GM12872 (cell line): ENCODE results near the gene FADS2.

Experiments
- TF ChIP-seq, protein P1 (sequence below): IDR thresholded peaks from 3 replicates; pipeline ENCODE4 v1.5.1; 2011; ENCODE audit warnings: low read depth, mild to moderate bottlenecking, low read length, moderate library complexity; ENCODE audit not compliant: insufficient read depth

Gene FADS2

DNA sequence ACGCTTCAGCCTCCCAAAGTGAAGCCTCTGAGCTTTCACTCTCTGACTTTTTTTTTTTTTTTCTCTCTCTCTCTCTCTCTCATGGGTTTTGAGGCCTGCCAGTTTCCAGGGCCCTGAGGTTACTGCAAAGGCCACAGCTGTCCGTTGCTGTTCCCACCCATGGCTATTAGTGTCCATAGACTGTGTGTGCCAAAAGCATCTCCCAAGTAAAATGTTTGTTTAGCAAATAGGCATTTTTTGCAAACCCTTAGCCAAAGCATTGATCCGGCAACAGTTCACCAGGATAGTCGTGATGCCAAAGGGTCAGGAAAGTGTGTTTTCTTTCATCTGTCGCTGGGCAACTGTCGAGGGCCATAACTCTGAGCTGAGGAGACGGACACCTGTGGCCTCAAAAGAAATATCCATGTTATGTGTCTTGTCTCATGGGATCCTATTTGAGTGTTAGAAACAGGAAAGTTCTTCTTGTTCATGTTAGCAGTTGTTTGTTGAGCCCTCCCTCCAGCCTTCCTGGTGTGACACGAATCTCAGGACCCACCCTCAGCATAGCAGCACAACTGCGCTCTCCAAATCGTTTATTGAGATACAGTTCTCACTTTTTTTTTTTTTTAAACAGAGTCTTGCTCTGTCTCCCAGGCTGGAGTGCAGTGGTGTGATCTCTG lies 18.4 kb downstream of the FADS2 start:
- TF ChIP-seq, protein P1, sequence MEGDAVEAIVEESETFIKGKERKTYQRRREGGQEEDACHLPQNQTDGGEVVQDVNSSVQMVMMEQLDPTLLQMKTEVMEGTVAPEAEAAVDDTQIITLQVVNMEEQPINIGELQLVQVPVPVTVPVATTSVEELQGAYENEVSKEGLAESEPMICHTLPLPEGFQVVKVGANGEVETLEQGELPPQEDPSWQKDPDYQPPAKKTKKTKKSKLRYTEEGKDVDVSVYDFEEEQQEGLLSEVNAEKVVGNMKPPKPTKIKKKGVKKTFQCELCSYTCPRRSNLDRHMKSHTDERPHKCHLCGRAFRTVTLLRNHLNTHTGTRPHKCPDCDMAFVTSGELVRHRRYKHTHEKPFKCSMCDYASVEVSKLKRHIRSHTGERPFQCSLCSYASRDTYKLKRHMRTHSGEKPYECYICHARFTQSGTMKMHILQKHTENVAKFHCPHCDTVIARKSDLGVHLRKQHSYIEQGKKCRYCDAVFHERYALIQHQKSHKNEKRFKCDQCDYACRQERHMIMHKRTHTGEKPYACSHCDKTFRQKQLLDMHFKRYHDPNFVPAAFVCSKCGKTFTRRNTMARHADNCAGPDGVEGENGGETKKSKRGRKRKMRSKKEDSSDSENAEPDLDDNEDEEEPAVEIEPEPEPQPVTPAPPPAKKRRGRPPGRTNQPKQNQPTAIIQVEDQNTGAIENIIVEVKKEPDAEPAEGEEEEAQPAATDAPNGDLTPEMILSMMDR, result no peak

DNA sequence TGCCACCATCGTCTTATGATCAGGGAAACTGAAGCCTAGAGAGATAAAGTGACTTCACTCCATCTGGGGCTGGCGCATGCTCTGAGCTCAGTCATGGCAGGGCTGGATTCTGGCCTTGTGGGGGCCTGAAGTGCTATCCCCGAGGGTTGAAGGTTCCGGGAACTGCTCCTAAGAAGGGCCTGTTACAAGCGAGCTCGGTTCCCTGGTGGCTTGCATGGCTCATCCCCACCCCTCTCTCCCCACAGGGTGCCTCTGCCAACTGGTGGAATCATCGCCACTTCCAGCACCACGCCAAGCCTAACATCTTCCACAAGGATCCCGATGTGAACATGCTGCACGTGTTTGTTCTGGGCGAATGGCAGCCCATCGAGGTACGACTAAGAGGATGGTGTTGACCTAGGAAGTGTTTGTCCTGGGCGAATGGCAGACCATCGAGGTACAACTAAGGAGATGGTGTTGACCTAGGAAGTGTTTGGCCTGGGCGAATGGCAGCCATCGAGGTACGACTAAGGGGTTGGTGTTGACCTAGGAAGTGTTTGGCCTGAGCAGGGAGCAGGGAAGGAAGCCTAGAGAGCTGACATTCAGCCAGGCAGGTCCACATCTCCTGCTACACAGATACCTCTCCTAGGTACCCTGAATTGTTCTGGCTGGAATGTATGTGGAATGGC lies 19.9 kb downstream of the FADS2 start:
- TF ChIP-seq, protein P1, result no peak

DNA sequence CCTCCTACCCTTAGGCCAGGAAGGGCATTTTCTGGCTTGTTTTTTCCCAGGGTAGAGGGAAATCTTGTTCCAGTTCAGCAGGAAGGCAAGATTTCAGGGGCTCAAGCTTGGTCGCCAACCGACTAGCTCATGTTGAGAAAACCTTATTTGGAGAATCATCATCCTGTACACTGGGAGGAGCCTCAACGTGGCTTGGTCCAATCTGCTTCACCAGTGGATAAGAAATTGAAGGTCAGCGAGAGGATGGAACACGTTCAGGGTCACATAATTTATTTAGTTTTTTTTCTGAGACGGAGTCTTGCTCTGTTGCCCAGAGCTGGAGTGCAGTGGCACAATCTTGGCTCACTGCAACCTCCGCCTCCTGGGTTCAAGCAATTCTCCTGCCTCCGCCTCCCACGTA lies 20.5 kb downstream of the FADS2 start:
- TF ChIP-seq, protein P1, result no peak

DNA sequence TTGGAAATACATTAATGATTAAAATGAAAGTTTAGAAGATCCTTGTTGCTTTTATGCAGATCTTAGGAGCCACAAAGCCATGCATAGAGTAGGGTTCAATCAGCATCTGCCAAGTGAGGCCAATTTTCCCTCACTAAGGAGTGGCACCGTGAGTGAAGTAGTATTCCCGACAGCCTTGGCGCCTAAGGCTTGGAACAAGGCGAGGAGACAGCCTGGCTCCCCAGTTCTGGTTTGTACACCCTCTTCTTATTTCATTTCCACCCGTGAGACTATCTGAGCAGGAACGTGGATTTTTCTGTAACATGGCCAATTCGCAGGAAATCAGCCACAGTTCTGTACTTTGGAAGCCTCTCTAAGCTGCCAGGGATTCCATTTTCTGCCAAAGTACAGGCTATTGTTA lies 22.6 kb downstream of the FADS2 start:
- TF ChIP-seq, protein P1, result no peak

DNA sequence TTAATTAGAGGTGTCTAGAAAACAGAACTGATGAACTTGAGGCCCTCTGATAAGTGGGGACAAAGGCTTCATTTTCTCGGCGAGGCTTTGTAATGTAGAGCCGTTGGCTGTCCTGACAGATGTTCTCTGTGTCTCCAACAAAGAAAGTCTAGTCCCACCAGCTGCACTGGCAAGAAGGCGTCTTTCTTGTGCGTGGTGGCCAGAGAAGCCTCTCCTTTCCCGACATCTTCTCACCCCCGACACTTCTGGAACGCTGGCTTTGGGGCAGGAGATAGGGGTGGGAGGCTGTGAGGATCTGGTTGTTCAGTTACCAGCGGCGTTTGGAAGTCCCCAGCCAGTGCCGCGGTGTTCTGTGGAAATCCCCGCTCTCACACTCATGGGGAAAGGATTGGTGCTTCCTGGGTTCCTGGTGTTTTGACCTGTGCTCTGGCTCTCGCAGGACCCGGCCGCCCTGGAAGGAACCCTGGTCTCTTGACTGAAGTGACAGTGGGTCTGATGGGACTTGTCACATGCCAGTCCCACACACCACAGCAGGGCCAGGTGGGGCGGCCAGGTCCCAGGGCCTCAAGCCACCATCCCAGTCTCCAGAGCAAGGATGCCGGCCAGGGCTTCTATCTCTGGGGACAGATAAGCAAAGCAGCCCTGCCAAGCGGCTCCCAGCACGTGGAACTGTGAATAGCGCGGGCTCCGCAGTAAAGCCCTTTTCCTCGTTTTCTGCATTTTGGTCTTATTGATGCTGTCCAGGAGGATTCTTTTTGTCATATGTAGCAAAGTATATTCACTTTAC lies 23.2 kb downstream of the FADS2 start:
- TF ChIP-seq, protein P1, result no peak

DNA sequence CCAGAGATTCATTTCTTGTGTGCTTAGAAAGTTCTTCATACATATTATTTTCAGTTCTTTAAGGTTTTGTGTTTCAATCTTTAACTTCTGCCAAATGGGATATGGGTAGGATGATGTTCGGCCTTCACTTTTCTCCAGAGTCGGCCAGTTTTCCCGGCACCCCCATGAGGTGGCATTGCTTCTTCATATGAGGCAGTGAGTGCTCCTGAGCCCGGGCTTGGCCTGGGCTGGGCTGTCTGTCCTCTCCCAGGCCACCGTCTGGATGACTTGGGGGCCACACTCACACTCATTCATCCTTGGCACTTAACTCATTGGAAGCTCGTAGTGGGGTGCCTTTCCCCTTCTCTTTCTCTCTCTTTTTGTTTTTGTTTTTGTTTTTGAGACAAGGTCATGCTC lies 23.8 kb downstream of the FADS2 start:
- TF ChIP-seq, protein P1, result no peak

DNA sequence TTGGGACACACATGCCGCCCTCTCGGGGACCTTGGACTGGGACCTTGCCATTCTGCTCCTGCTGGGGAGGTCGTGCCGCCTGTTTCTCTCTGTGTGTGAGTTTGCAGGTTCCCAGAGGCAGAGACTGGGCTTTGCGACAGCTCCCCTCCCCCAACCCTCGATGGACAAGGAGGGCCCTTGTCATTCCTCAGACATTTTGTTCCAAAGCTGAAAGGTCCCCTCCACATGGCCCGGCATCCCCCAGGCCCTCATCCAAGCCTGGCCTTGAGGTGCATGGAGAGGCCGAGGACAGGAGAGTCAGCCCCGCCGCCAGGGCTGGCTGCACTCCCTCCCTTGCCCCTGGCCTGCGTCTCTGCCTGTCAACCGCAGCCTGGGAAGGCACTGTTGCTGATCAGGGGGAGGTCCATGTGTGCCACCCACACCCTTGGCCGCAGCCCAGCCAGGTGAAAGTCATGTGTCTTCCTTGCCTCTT lies 25.6 kb downstream of the FADS2 start:
- TF ChIP-seq, protein P1, result no peak
